ENCODE measurements around the gene DYNLL1. TPM values are rescaled to one million over a fixed set of nuclear protein-coding genes. Genes with fewer than 3 reads are reported as not detected.

Gene DYNLL1
- total and polyA plus RNA-seq, 12 donors, result 94.0 to 352 (median 128) TPM

DNA sequence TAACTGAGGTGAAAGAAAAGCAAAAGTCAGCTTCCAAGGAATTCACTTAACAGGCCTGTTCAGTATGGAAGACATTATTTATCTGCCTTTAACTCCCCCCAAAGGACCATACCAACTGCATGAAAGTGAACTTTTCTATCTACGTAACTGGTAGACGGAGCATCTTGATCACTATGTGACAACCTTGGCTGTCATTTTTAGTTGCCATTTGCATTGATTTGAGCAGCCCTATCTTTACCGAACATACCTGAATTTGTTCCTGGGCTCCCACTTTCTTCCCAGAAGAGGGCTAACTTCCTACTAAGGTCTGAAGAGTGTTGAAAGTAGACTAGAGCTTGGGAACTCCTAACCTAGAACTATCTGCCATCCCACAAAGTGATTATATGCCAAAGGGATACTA is 35.8 kb upstream of the DYNLL1 start:
- H3K27me3 ChIP-seq, result no peaks in the 10 kb centered on the region
- no peak for ATAC-seq
- H3K36me3 ChIP-seq, result peaks cover 0 to 100% (median 70%) of the 10 kb centered on the region in 9 donors
- WGBS, 2 donors, result 86 to 92% methylated on average over 3 of the region's 3 CpGs
- no peaks in the 10 kb centered on the region for H3K9me3 ChIP-seq
- H3K27ac ChIP-seq, result no peak overlapping the region
- TF ChIP-seq, protein P1, sequence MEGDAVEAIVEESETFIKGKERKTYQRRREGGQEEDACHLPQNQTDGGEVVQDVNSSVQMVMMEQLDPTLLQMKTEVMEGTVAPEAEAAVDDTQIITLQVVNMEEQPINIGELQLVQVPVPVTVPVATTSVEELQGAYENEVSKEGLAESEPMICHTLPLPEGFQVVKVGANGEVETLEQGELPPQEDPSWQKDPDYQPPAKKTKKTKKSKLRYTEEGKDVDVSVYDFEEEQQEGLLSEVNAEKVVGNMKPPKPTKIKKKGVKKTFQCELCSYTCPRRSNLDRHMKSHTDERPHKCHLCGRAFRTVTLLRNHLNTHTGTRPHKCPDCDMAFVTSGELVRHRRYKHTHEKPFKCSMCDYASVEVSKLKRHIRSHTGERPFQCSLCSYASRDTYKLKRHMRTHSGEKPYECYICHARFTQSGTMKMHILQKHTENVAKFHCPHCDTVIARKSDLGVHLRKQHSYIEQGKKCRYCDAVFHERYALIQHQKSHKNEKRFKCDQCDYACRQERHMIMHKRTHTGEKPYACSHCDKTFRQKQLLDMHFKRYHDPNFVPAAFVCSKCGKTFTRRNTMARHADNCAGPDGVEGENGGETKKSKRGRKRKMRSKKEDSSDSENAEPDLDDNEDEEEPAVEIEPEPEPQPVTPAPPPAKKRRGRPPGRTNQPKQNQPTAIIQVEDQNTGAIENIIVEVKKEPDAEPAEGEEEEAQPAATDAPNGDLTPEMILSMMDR (IDR thresholded peaks at IDR 0.05), result no peak
- H3K4me3 ChIP-seq, result no peak overlapping the region
- intact Hi-C loops (cut with DNase I), result no loop called here
- DNase-seq, result no peak
- peaks cover 0 to 1% (median 0%) of the 10 kb centered on the region in 9 donors for H3K4me1 ChIP-seq

GRCh38 chr12:120462099-120462640 is 33.7 kb upstream of the DYNLL1 start:
- no peak overlapping the region for H3K27ac ChIP-seq
- intact Hi-C loops (cut with DNase I), result no loop called here
- WGBS, 2 donors, result 82 to 84% methylated on average over 3 of the region's 3 CpGs
- H3K4me3 ChIP-seq, result no peak overlapping the region
- TF ChIP-seq, protein P1 (IDR thresholded peaks at IDR 0.05), result no peak
- no peaks in the 10 kb centered on the region for H3K27me3 ChIP-seq
- H3K9me3 ChIP-seq, result no peaks in the 10 kb centered on the region
- ATAC-seq (no peak), DNase-seq (no peak)
- peaks cover 0 to 100% (median 72%) of the 10 kb centered on the region in 9 donors for H3K36me3 ChIP-seq
- H3K4me1 ChIP-seq, result peaks cover 0 to 21% (median 14%) of the 10 kb centered on the region in 9 donors

DNA sequence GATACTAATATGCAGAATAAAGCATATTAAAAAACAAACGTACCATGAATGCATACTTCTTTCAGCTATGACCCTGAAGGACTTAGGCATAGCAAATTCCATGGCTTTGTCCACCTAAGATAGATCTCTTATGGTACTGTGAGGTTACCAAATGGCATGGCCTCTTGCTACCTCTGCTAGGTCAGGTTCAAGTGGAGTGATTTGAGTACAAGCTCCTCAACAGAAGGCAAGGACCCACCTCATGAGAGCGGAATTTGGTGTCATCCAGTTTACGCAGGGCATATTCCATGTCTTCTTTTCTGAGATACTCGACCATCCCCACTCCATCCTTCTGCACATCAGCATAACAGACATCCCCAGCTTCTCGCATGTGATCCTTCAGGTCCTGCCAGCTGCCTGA is 32.2 kb upstream of the DYNLL1 start:
- no peak for ATAC-seq

DNA sequence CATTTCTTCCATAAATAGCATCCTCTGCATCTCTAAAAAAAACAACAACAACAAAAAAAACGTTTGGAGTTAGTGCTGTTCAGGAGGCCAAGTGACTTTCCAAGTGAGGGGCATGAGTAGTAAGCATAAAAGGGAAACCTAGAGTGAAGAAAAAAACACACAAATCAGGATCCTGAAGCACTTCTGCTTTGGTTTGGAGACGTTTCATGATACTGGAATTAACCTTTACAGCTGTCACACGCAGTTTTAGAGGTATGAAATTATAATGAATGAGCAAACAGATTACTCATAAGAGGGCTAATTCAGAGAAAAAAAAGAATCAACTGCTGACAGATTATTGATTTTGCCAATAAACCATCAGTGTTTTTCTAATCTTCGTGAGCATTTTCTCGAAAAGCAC is 30.2 kb upstream of the DYNLL1 start:
- TF ChIP-seq, protein P1 (IDR thresholded peaks at IDR 0.05), result no peak
- ATAC-seq, result no peak
- H3K27me3 ChIP-seq, result no peaks in the 10 kb centered on the region
- WGBS, 2 donors, result 52 to 53% methylated on average over 5 of the region's 5 CpGs
- no peak overlapping the region for H3K4me3 ChIP-seq
- H3K27ac ChIP-seq, result no peak overlapping the region
- H3K4me1 ChIP-seq, result peaks cover 2 to 48% (median 35%) of the 10 kb centered on the region in 9 donors
- H3K36me3 ChIP-seq, result peaks cover 0 to 71% (median 43%) of the 10 kb centered on the region in 9 donors
- no peak for DNase-seq
- no peaks in the 10 kb centered on the region for H3K9me3 ChIP-seq
- intact Hi-C loops (cut with DNase I), result no loop called here

More for the DNA sequence above, 32.2 kb upstream of the DYNLL1 start:
- TF ChIP-seq, protein P1 (IDR thresholded peaks at IDR 0.05), result no peak
- no peak overlapping the region for H3K4me3 ChIP-seq
- intact Hi-C loops (cut with DNase I), result no loop called here
- no peak for DNase-seq
- 86 to 92% methylated on average over 5 of the region's 5 CpGs for WGBS, 2 donors
- H3K4me1 ChIP-seq, result peaks cover 0 to 37% (median 28%) of the 10 kb centered on the region in 9 donors
- H3K27ac ChIP-seq, result no peak overlapping the region
- H3K9me3 ChIP-seq, result no peaks in the 10 kb centered on the region
- H3K27me3 ChIP-seq, result no peaks in the 10 kb centered on the region
- peaks cover 0 to 91% (median 61%) of the 10 kb centered on the region in 9 donors for H3K36me3 ChIP-seq
